GM10266 (cell line): ENCODE data around the gene TRMO.

Experiments used
- DNase-seq: peaks from one replicate; pipeline ENCODE4 v3.0.0; 2012; ENCODE audit errors: extremely low spot score
- TF ChIP-seq, protein P1 (sequence below): IDR thresholded peaks from 2 replicates; pipeline ENCODE4 v1.5.1; 2012; ENCODE audit warnings: mild to moderate bottlenecking, low read depth; ENCODE audit not compliant: control insufficient read depth, insufficient read depth; ENCODE audit errors: missing control alignments

The TRMO gene

GRCh38 chr9:97935276-97935675 is 13.0 kb upstream of the TRMO start:
- TF ChIP-seq, protein P1, sequence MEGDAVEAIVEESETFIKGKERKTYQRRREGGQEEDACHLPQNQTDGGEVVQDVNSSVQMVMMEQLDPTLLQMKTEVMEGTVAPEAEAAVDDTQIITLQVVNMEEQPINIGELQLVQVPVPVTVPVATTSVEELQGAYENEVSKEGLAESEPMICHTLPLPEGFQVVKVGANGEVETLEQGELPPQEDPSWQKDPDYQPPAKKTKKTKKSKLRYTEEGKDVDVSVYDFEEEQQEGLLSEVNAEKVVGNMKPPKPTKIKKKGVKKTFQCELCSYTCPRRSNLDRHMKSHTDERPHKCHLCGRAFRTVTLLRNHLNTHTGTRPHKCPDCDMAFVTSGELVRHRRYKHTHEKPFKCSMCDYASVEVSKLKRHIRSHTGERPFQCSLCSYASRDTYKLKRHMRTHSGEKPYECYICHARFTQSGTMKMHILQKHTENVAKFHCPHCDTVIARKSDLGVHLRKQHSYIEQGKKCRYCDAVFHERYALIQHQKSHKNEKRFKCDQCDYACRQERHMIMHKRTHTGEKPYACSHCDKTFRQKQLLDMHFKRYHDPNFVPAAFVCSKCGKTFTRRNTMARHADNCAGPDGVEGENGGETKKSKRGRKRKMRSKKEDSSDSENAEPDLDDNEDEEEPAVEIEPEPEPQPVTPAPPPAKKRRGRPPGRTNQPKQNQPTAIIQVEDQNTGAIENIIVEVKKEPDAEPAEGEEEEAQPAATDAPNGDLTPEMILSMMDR = no peak

GRCh38 chr9:97934321-97935115 is 12.2 kb upstream of the TRMO start:
- TF ChIP-seq, protein P1 = no peak
- DNase-seq = no peak

More at GRCh38 chr9:97935276-97935675, 13.0 kb upstream of the TRMO start:
- DNase-seq = no peak

GRCh38 chr9:97933297-97933998 is 11.1 kb upstream of the TRMO start:
- TF ChIP-seq, protein P1 = no peak
- no peak for DNase-seq

DNA sequence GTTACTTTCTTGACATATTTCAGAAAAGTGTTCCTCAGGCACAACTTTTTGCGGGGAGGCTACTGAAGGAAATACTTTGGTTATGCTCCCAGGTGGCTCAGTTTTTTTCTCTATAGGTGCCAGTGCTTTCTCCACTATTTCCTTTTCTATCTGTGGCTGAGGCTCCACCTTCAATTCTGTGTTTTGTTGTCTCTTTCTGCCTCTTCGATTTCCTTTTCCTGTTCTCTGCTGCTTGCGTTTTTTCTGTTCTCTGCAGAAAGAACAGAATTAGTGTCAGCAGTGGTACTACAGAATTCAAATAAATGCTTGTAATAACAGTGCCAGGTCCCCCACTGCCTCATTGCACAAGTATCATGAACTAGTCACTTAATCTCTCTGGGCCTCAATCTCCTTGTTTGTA is 8.7 kb upstream of the TRMO start:
- TF ChIP-seq, protein P1 = no peak
- DNase-seq = no peak

- DNase-seq = no peak
- TF ChIP-seq, protein P1 = no peak
Measured at GRCh38 chr9:97928986-97929604, 6.8 kb upstream of the TRMO start.

GRCh38 chr9:97925497-97926334 is 3.4 kb upstream of the TRMO start:
- DNase-seq = no peak
- TF ChIP-seq, protein P1 = no peak
